HUES64 (cell line): ENCODE measurements around the gene SH3RF3.

Source experiments
- H3K27ac ChIP-seq: 2 replicates; pipeline ENCODE4 v1.7.0; 2013; ENCODE audit warnings: low read depth, low read length, inconsistent platforms
- H3K27me3 ChIP-seq: 2 replicates; pipeline ENCODE4 v1.6.1; 2013; ENCODE audit warnings: mild to moderate bottlenecking, low read length; ENCODE audit not compliant: insufficient read depth
- H3K36me3 ChIP-seq: 2 replicates; pipeline ENCODE4 v1.6.1; 2013; ENCODE audit warnings: mild to moderate bottlenecking, low read length; ENCODE audit not compliant: insufficient read depth
- H3K4me1 ChIP-seq: 2 replicates; pipeline ENCODE4 v1.6.1; 2013; ENCODE audit warnings: mild to moderate bottlenecking, low read length, moderate library complexity; ENCODE audit not compliant: insufficient read depth
- H3K4me3 ChIP-seq: 2 replicates; pipeline ENCODE4 v1.5.1; 2013; ENCODE audit warnings: mild to moderate bottlenecking, low read length, moderate library complexity
- H3K9ac ChIP-seq: 2 replicates; pipeline ENCODE4 v1.6.1; 2013; ENCODE audit warnings: mild to moderate bottlenecking, low read depth, low read length
- H3K9me3 ChIP-seq: 2 replicates; pipeline ENCODE4 v1.6.1; 2013; ENCODE audit warnings: low read depth, low read length; ENCODE audit not compliant: insufficient read depth
- WGBS: fragments of 150-250, 120-280 bp; methylation state at CpG from one replicate; pipeline ENCODE4 v1.1.7; 2013; ENCODE audit warnings: missing lambda C conversion rate; 5-methylcytosine and 5-hydroxymethylcytosine counted together

Gene SH3RF3

GRCh38 chr2:109129921-109130722 lies 1.1 kb downstream of the SH3RF3 start:
- H3K27me3 ChIP-seq = peaks cover 80% of the 10 kb centered on the region
- H3K27ac ChIP-seq = no peak overlapping the region
- H3K9ac ChIP-seq = no peak overlapping the region
- H3K4me1 ChIP-seq = peaks cover 4% of the 10 kb centered on the region; the same call in 1 of the 2 replicates
- 17% methylated on average over 56 of the region's 56 CpGs for WGBS
- no peaks in the 10 kb centered on the region for H3K36me3 ChIP-seq
- H3K9me3 ChIP-seq = no peaks in the 10 kb centered on the region
- peak overlapping the region; percentile 63 for H3K4me3 ChIP-seq

- Histone ChIP-seq H3K4me1 (peaks cover 4% of the 10 kb centered on the region; the same call in 1 of the 2 replicates), H3K9me3 (no peaks in the 10 kb centered on the region), H3K9ac (no peak overlapping the region), H3K27me3 (peaks cover 80% of the 10 kb centered on the region), H3K4me3 (no peak overlapping the region), H3K27ac (no peak overlapping the region), H3K36me3 (no peaks in the 10 kb centered on the region)
- WGBS = 78% methylated on average over 4 of the region's 5 CpGs
Measured at GRCh38 chr2:109130723-109130995, 1.7 kb downstream of the SH3RF3 start.

GRCh38 chr2:109131777-109132176 lies 2.8 kb downstream of the SH3RF3 start:
- Histone ChIP-seq H3K4me1 (peaks cover 4% of the 10 kb centered on the region; the same call in 1 of the 2 replicates), H3K9ac (no peak overlapping the region), H3K27ac (no peak overlapping the region), H3K27me3 (peaks cover 71% of the 10 kb centered on the region), H3K4me3 (no peak overlapping the region), H3K9me3 (no peaks in the 10 kb centered on the region), H3K36me3 (no peaks in the 10 kb centered on the region)
- 89% methylated on average over 3 of the region's 4 CpGs for WGBS

GRCh38 chr2:109132626-109133025 lies 3.6 kb downstream of the SH3RF3 start:
- no peak overlapping the region for H3K9ac ChIP-seq
- peaks cover 4% of the 10 kb centered on the region; the same call in 1 of the 2 replicates for H3K4me1 ChIP-seq
- H3K27ac ChIP-seq = no peak overlapping the region
- H3K9me3 ChIP-seq = no peaks in the 10 kb centered on the region
- no peaks in the 10 kb centered on the region for H3K36me3 ChIP-seq
- peaks cover 66% of the 10 kb centered on the region for H3K27me3 ChIP-seq
- H3K4me3 ChIP-seq = no peak overlapping the region

- Histone ChIP-seq H3K9ac (no peak overlapping the region), H3K4me3 (no peak overlapping the region), H3K27ac (no peak overlapping the region), H3K9me3 (no peaks in the 10 kb centered on the region), H3K27me3 (peaks cover 59% of the 10 kb centered on the region), H3K36me3 (no peaks in the 10 kb centered on the region), H3K4me1 (peaks cover 4% of the 10 kb centered on the region; the same call in 1 of the 2 replicates)
- 94% methylated on average over 3 of the region's 3 CpGs for WGBS
Measured at GRCh38 chr2:109133746-109134145, 4.7 kb downstream of the SH3RF3 start.

- H3K9ac ChIP-seq = no peak overlapping the region
Measured at GRCh38 chr2:109134741-109135358, 5.8 kb downstream of the SH3RF3 start.

GRCh38 chr2:109135359-109136197 lies 6.6 kb downstream of the SH3RF3 start:
- no peak overlapping the region for H3K9ac ChIP-seq
- H3K27me3 ChIP-seq = peaks cover 40% of the 10 kb centered on the region

More at GRCh38 chr2:109134741-109135358, 5.8 kb downstream of the SH3RF3 start:
- WGBS = 92% methylated on average over 7 of the region's 8 CpGs
- H3K27ac ChIP-seq = no peak overlapping the region
- H3K27me3 ChIP-seq = peaks cover 48% of the 10 kb centered on the region
- H3K36me3 ChIP-seq = no peaks in the 10 kb centered on the region
- H3K4me1 ChIP-seq = peaks cover 4% of the 10 kb centered on the region; the same call in 1 of the 2 replicates
- no peak overlapping the region for H3K4me3 ChIP-seq
- H3K9me3 ChIP-seq = no peaks in the 10 kb centered on the region

GRCh38 chr2:109136542-109136941 lies 7.5 kb downstream of the SH3RF3 start:
- no peaks in the 10 kb centered on the region for H3K9me3 ChIP-seq
- WGBS = 86% methylated on average over 7 of the region's 7 CpGs
- peaks cover 31% of the 10 kb centered on the region for H3K27me3 ChIP-seq
- H3K4me1 ChIP-seq = peaks cover 4% of the 10 kb centered on the region; the same call in 1 of the 2 replicates
- no peak overlapping the region for H3K4me3 ChIP-seq
- no peaks in the 10 kb centered on the region for H3K36me3 ChIP-seq
- H3K27ac ChIP-seq = no peak overlapping the region
- no peak overlapping the region for H3K9ac ChIP-seq

More at GRCh38 chr2:109135359-109136197, 6.6 kb downstream of the SH3RF3 start:
- H3K4me1 ChIP-seq = peaks cover 4% of the 10 kb centered on the region; the same call in 1 of the 2 replicates
- H3K9me3 ChIP-seq = no peaks in the 10 kb centered on the region
- H3K27ac ChIP-seq = no peak overlapping the region
- H3K4me3 ChIP-seq = no peak overlapping the region
- H3K36me3 ChIP-seq = no peaks in the 10 kb centered on the region
- WGBS = 87% methylated on average over 17 of the region's 17 CpGs

GRCh38 chr2:109137616-109138015 lies 8.6 kb downstream of the SH3RF3 start:
- H3K9ac ChIP-seq = no peak overlapping the region
- 93% methylated on average over 5 of the region's 6 CpGs for WGBS

GRCh38 chr2:109138449-109138848 lies 9.4 kb downstream of the SH3RF3 start:
- Histone ChIP-seq H3K9me3 (no peaks in the 10 kb centered on the region), H3K36me3 (no peaks in the 10 kb centered on the region), H3K4me1 (no peaks in the 10 kb centered on the region), H3K9ac (no peak overlapping the region), H3K27ac (no peak overlapping the region), H3K27me3 (peaks cover 13% of the 10 kb centered on the region; the same call in 1 of the 2 replicates), H3K4me3 (no peak overlapping the region)
- 91% methylated on average over 2 of the region's 2 CpGs for WGBS

More at GRCh38 chr2:109137616-109138015, 8.6 kb downstream of the SH3RF3 start:
- Histone ChIP-seq H3K36me3 (no peaks in the 10 kb centered on the region), H3K9me3 (no peaks in the 10 kb centered on the region), H3K27ac (no peak overlapping the region), H3K27me3 (peaks cover 20% of the 10 kb centered on the region), H3K4me3 (no peak overlapping the region), H3K4me1 (peaks cover 2% of the 10 kb centered on the region; the same call in 1 of the 2 replicates)

- H3K4me1 ChIP-seq = no peaks in the 10 kb centered on the region
- H3K9me3 ChIP-seq = no peaks in the 10 kb centered on the region
- no peak overlapping the region for H3K4me3 ChIP-seq
- H3K27me3 ChIP-seq = peaks cover 7% of the 10 kb centered on the region; the same call in 1 of the 2 replicates
- no peak overlapping the region for H3K9ac ChIP-seq
- H3K36me3 ChIP-seq = no peaks in the 10 kb centered on the region
- H3K27ac ChIP-seq = no peak overlapping the region
- 92% methylated on average over 3 of the region's 4 CpGs for WGBS
Measured at GRCh38 chr2:109139002-109139401, 10.0 kb downstream of the SH3RF3 start.
